GM23248 (cell line): Measurements from ENCODE around the gene OAS1. TPM values are rescaled to one million over a fixed set of nuclear protein-coding genes. Genes with fewer than 3 reads are reported as not detected.

ENCODE experiments used
- DNase-seq: peaks from one replicate; pipeline ENCODE4 v3.0.0-alpha.2; 2015
- H2AFZ ChIP-seq: fragments of 200-600 bp; sonication (generic); 2 replicates; pipeline ENCODE4 v1.6.1; 2016; ENCODE audit warnings: antibody characterized with exemption
- H3F3A ChIP-seq: fragments of 200-600 bp; sonication (generic); 2 replicates; pipeline ENCODE4 v1.6.1; 2016; ENCODE audit warnings: mild to moderate bottlenecking, antibody characterized with exemption, mixed run types; ENCODE audit not compliant: insufficient read depth
- H3K27ac ChIP-seq: fragments of 200-600 bp; sonication (generic); 2 replicates; pipeline ENCODE4 v1.5.1; 2016; ENCODE audit warnings: mild to moderate bottlenecking
- H3K27me3 ChIP-seq: fragments of 200-600 bp; sonication (generic); replicated peaks from 2 replicates; pipeline ENCODE4 v1.6.1; 2016; ENCODE audit warnings: mild to moderate bottlenecking; ENCODE audit not compliant: insufficient read depth
- H3K36me3 ChIP-seq: fragments of 200-600 bp; sonication (generic); 2 replicates; pipeline ENCODE4 v1.6.1; 2016; ENCODE audit warnings: low read depth, mild to moderate bottlenecking
- H3K4me1 ChIP-seq: fragments of 200-600 bp; sonication (generic); 2 replicates; pipeline ENCODE4 v1.6.1; 2016; ENCODE audit warnings: mild to moderate bottlenecking; ENCODE audit not compliant: insufficient read depth
- H3K4me2 ChIP-seq: fragments of 200-600 bp; sonication (generic); one replicate; pipeline ENCODE4 v1.6.1; 2016; ENCODE audit warnings: mild to moderate bottlenecking; ENCODE audit not compliant: unreplicated experiment
- H3K4me3 ChIP-seq: fragments of 200-600 bp; sonication (generic); 2 replicates; pipeline ENCODE4 v1.5.1; 2016; ENCODE audit warnings: mild to moderate bottlenecking
- H3K79me2 ChIP-seq: fragments of 200-600 bp; sonication (generic); 2 replicates; pipeline ENCODE4 v1.6.1; 2016; ENCODE audit warnings: mild to moderate bottlenecking; ENCODE audit not compliant: insufficient read depth
- H3K9ac ChIP-seq: fragments of 200-600 bp; sonication (generic); 2 replicates; pipeline ENCODE4 v1.6.1; 2016; ENCODE audit warnings: mild to moderate bottlenecking
- H3K9me2 ChIP-seq: fragments of 200-600 bp; sonication (generic); 2 replicates; pipeline ENCODE4 v1.6.1; 2016; ENCODE audit warnings: mixed run types, mild to moderate bottlenecking, moderate library complexity; ENCODE audit not compliant: insufficient read depth
- H3K9me3 ChIP-seq: fragments of 200-600 bp; sonication (generic); one replicate; pipeline ENCODE4 v1.6.1; 2017; ENCODE audit warnings: low read depth
- H4K20me1 ChIP-seq: fragments of 200-600 bp; sonication (generic); 2 replicates; pipeline ENCODE4 v1.6.0; 2016; ENCODE audit not compliant: insufficient read depth
- EZH2 ChIP-seq: fragments of 200-600 bp; sonication (generic); IDR thresholded peaks from 2 replicates; pipeline ENCODE4 v1.6.1; 2018; ENCODE audit warnings: antibody characterized with exemption, mild to moderate bottlenecking; ENCODE audit not compliant: insufficient read depth, poor library complexity, severe bottlenecking
- EZH2phosphoT487 ChIP-seq: fragments of 200-600 bp; sonication (generic); IDR thresholded peaks from 2 replicates; pipeline ENCODE4 v1.6.1; 2018; ENCODE audit warnings: antibody characterized with exemption, moderate library complexity, mild to moderate bottlenecking, low read depth; ENCODE audit not compliant: insufficient read depth
- WGBS, 2 experiments: methylation state at CpG; one replicate each; pipeline ENCODE4 v1.1.6; 2015 to 2017; ENCODE audit warnings: low lambda C conversion rate in 2 of 2, low coverage in 1 of 2; ENCODE audit errors: missing lambda C conversion rate in 2 of 2; 5-methylcytosine and 5-hydroxymethylcytosine counted together
- in situ Hi-C: fragments of 300-500 bp; cut with MboI; formaldehyde crosslinking; loops from 2 replicates; pipeline ENCODE4 v1.15.0; 2020
- polyA plus RNA-seq: library from polyadenylated mRNA; unstranded; fragments of >200 nt; fragmentation: Nextera tagmentation; extraction: Ambion mirVana; gene quantifications from 2 replicates; pipeline ENCODE4 v1.2.1, GENCODE V29; 2016
- total RNA-seq: library from RNA; depleted of rRNA; stranded (reverse); fragments of >200 nt; shearing (Covaris generic); gene quantifications from 2 replicates; pipeline ENCODE4 v1.2.3, GENCODE V29; 2014

Gene OAS1
- total and polyA plus RNA-seq, 2 experiments from 2014 or later: 0.10 TPM; not detected in 1

DNA sequence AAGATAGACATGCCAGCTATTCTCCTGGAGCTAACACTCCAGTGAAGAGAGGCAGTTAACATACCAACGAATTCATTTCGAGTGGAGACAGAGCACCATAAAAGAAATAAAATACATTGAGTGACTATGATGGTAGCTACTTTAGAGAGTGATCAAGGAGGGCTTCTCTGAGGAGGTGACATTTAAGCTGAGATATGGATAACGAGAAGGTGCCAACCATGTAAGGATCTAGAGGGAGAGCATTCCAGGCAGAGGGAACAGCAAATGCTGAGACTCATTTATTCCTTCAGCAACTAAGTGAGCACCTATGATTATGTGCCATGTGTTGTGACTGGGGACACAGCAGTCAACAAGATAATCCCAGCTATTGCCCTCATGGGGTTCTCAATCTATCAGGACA, 28.3 kb upstream of the OAS1 start:
- Histone ChIP-seq H3K36me3 (no peaks in the 10 kb centered on the region), H3K79me2 (no peaks in the 10 kb centered on the region), H3K27me3 (peaks cover 10% of the 10 kb centered on the region; the same call in 1 of the 2 replicates), H3K9me3 (no peaks in the 10 kb centered on the region), H4K20me1 (no peaks in the 10 kb centered on the region), H3K4me2 (no peak overlapping the region), H2AFZ (no peak overlapping the region), H3K4me1 (no peaks in the 10 kb centered on the region), H3F3A (no peaks in the 10 kb centered on the region), H3K9me2 (no peaks in the 10 kb centered on the region), H3K9ac (no peak overlapping the region), H3K4me3 (no peak overlapping the region), H3K27ac (no peak overlapping the region)
- WGBS, 2 experiments: 45 to 48% methylated on average over 3 of the region's 3 CpGs
- in situ Hi-C loops: no loop called here
- no peak for DNase-seq
- TF ChIP-seq EZH2 (no peak), EZH2phosphoT487 (no peak)

GRCh38 chr12:112879191-112879705, 27.5 kb upstream of the OAS1 start:
- in situ Hi-C loops: no loop called here
- Histone ChIP-seq H3K9ac (no peak overlapping the region), H2AFZ (no peak overlapping the region), H3K27me3 (peaks cover 10% of the 10 kb centered on the region; the same call in 1 of the 2 replicates), H4K20me1 (no peaks in the 10 kb centered on the region), H3K27ac (no peak overlapping the region), H3K4me3 (no peak overlapping the region), H3K79me2 (no peaks in the 10 kb centered on the region), H3K36me3 (no peaks in the 10 kb centered on the region), H3K4me2 (no peak overlapping the region), H3K9me2 (no peaks in the 10 kb centered on the region), H3K4me1 (no peaks in the 10 kb centered on the region), H3K9me3 (no peaks in the 10 kb centered on the region), H3F3A (no peaks in the 10 kb centered on the region)
- DNase-seq: no peak
- no peak for TF ChIP-seq EZH2
- 31 to 32% methylated on average over 7 to 8 of the region's 8 CpGs for WGBS, 2 experiments

DNA sequence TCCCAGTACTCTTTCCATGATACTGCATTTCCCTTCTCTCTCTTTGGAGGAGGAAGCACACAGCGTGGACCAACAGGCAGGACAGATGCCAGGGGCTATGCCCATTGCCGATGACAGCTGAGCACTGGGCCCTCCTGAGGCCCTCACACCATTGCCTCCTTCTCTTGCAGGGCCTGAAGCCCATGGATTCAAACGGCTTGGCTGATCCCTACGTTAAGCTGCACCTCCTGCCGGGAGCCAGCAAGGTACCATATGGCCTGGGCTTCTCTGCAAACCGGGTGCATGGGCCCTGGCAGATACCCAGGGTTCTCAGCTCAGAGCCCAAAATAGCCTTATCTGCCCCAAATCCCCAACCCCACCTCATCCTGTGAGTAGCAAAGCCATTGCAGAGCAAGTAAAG, 25.2 kb upstream of the OAS1 start:
- no peaks in the 10 kb centered on the region for H3K4me1 ChIP-seq
- DNase-seq: no peak
- H3K4me2 ChIP-seq: no peak overlapping the region
- no peaks in the 10 kb centered on the region for H3K36me3 ChIP-seq
- no peak overlapping the region for H3K9ac ChIP-seq
- H3K79me2 ChIP-seq: no peaks in the 10 kb centered on the region
- no peaks in the 10 kb centered on the region for H4K20me1 ChIP-seq
- H3K27ac ChIP-seq: no peak overlapping the region
- peaks cover 3% of the 10 kb centered on the region; the same call in 1 of the 2 replicates for H3K27me3 ChIP-seq
- H3F3A ChIP-seq: no peaks in the 10 kb centered on the region
- H3K9me3 ChIP-seq: no peaks in the 10 kb centered on the region
- no peaks in the 10 kb centered on the region for H3K9me2 ChIP-seq
- in situ Hi-C loops: no loop called here
- no peak overlapping the region for H3K4me3 ChIP-seq
- no peak overlapping the region for H2AFZ ChIP-seq
- WGBS, 2 experiments: 32 to 45% methylated on average over 6 of the region's 6 CpGs
- TF ChIP-seq EZH2phosphoT487 (no peak), EZH2 (no peak)

DNA sequence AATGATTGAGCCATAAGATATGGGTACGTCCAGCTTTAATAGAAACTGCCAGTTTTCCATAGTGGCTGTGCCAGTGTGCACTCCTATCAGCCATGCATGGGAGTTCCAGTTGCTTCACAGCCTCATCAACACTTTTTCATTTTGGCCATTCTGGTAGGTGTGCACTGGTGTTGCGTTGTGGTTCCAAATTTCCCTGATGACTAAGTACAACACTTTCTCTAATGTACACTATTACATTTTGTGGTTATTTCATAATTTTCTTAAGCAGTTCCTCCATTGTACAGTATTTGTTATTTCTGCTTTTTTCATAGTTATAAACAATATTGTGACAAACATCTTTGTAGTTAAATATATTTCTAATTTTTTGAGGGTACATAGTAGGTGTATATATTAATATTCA, 21.5 kb upstream of the OAS1 start:
- Histone ChIP-seq H3K36me3 (no peaks in the 10 kb centered on the region), H3K27ac (no peak overlapping the region), H3K79me2 (no peaks in the 10 kb centered on the region), H3K4me1 (no peaks in the 10 kb centered on the region), H2AFZ (no peak overlapping the region), H3F3A (no peaks in the 10 kb centered on the region), H3K9ac (no peak overlapping the region), H3K4me2 (no peak overlapping the region), H3K4me3 (no peak overlapping the region), H4K20me1 (no peaks in the 10 kb centered on the region), H3K9me3 (no peaks in the 10 kb centered on the region), H3K9me2 (no peaks in the 10 kb centered on the region), H3K27me3 (no peaks in the 10 kb centered on the region)
- TF ChIP-seq EZH2 (no peak), EZH2phosphoT487 (no peak)
- in situ Hi-C loops: no loop called here
- no peak for DNase-seq
- 33 to 35% methylated on average over 2 of the region's 2 CpGs for WGBS, 2 experiments

DNA sequence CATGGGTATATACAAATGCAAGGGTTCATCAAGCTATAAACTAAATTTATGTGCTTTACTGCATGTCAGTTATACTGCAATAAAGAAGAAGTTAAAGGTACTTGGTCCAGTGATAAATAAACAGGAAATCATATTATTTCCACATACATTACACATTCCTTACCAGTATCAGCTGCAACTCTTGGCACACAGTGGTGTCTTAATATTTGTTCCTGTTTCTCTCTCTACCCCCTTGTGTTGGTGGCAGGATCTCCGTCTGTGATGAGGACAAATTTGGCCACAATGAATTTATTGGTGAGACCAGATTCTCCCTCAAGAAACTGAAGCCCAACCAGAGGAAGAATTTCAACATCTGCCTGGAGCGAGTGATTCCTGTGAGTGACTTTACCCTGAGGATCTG, 19.2 kb upstream of the OAS1 start:
- Histone ChIP-seq H3K79me2 (no peaks in the 10 kb centered on the region), H3K27me3 (no peaks in the 10 kb centered on the region), H3K9ac (no peak overlapping the region), H3F3A (no peaks in the 10 kb centered on the region), H3K27ac (no peak overlapping the region), H3K9me2 (no peaks in the 10 kb centered on the region), H3K4me3 (no peak overlapping the region), H2AFZ (no peak overlapping the region), H3K4me2 (no peak overlapping the region), H3K4me1 (no peaks in the 10 kb centered on the region), H3K9me3 (no peaks in the 10 kb centered on the region), H3K36me3 (no peaks in the 10 kb centered on the region), H4K20me1 (no peaks in the 10 kb centered on the region)
- no peak for DNase-seq
- in situ Hi-C loops: no loop called here
- TF ChIP-seq EZH2phosphoT487 (no peak), EZH2 (no peak)
- WGBS, 2 experiments: 2 to 10% methylated on average over 2 of the region's 2 CpGs
